ENCODE measurements around the gene FAM76A.
"Not testable (repeated sequence)": the region's sequence is repeated elsewhere in the genome, so short reads cannot be mapped to it uniquely, and the experiment has no call there.

The FAM76A gene

DNA sequence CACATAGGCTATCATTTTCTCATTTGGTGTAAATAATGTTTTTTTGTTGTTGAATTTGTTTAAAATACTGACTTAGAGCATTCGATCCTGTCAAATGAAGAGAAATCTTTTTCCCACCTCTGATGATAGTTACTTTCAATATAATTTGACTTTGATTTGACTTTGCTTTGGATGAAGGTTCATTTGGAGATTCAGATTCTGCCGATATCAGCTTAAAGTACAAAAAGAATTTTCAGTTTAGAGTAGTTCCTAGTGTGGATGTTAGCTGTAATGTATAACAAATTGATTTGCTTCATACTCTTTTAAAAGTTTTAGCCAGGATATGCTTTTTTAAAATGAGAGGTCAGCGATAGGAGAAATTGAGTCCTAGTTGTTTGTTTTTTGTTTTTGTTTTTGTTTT is 57.2 kb downstream of the FAM76A start:
- DNase-seq = no peak

DNA sequence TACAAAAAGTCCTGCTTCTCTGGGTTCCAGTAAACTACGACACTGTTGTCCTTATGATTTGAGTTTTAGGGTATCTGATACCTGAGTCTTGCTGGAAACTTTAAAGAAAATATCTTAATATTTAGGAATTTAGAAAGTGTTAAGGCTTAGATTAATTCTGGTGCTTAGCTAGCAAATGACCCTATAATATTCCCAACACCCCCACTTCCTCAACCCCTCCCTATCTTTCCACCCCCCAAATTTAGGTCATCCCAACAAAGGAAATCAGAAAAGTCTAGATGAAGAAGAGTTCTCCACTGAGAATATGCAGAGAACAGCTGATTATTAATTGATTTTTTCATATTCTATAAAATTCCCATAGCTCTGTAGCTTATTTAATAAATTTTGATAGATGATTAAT is 58.9 kb downstream of the FAM76A start:
- DNase-seq = no peak

DNA sequence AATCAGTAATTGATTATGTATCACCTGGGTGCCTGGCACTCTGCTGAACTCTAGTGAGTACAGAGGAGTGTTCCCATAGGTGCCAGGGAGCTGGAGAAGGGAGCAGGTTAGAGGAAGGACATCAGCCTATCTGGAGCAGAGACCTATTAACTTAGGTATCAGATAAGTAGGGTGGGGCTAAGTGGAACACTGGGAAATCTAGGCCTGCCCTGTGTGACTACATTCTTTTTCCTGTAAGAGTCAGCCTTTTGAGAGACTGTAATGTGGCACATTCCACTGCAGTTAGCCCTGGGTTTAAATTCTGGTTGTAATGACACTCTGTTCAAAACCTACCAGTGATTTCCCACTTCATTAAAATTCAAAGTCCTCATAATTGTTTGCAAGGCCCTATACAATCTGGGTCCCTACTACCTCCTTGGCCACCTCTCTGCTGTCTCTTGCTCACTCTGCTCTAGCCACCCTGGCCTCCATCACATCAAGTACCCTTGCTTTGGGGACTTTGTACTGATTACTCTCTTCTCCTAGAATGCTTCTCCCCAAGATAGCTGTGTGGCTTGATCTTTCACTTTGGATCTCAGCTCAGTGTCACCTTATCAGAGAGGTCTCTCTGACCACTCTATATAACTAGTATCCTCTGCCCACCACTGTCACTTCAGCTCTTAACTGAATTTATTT is 60.2 kb downstream of the FAM76A start:
- DNase-seq = no peak

DNA sequence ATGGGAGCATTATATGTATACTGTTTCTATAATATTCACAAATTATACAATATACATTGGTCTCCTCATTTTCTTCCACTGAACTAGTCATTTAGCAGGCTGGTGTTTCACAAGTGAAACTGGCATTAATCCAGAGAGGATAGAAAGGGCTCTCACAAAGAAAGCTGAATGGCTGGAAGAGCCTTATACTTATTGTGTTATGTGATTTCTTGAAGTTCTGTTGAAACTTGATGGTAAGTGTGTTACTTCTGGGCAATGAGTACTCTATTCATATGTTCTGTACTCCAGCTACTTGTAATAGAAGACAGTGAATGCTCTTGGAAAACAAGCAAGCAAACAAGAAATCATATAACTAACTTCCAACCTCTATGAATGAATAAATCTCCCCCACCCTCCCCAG is 62.1 kb downstream of the FAM76A start:
- no peak for DNase-seq

DNA sequence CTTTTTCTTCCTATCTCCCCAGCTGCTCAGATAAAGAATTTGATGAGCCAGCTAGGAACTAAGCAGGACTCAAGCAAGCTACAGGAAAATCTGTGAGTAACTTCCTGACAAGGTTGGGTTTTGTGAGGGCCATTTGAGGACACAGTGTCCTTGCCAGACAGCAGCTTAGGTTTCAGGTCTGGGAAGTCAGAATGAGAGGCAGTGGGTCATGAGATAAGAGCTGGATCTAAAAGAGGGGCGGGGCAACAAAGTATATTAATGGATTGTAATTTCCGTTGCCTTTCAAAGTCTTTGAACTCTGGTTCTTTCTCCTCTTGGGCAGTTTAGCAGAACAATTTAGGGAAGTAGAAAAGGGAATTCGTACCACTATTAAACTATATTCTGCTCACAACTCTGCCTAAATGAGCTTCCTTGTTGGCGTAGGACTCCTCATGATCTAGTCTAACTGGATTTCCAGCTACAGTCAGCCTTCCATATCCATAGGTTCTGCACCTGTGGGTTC is 63.8 kb downstream of the FAM76A start:
- DNase-seq = no peak

DNA sequence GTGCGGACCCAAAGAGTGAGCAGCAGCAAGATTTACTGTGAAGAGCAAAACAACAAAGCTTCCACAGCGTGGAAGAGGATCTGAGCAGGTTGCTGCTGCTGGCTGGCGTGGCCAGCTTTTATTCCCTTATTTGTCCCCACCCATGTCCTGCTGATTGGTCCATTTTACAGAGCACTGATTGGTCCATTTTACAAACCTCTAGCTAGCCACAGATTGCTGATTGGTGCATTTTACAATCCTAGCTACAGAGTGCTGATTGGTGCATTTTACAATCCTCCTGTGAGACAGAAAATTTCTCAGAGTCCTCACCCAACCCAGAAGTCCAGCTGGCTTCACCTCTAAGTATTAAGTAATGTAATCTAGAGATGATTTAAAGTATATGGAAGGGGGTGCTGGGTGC is 64.5 kb downstream of the FAM76A start:
- DNase-seq = not testable (repeated sequence)

DNA sequence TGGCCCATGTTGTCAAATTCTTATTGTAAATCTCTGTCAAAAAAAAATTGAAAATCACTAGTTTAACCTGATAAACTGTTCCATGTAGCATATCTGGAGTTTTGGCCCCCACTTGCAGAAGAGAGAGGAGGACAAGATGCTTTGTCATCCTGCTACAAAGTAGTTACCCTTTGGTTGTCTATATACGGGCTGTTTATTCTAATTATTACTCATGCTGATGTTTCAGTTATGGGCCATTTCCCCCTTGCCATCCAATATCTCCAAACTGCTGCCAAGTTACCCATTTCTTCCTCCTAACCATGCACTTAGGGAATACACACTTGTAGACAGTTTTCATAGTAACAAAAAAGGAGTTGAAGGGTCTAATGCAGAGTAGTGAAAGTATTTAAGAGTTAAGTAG is 69.8 kb downstream of the FAM76A start:
- no peak for DNase-seq

DNA sequence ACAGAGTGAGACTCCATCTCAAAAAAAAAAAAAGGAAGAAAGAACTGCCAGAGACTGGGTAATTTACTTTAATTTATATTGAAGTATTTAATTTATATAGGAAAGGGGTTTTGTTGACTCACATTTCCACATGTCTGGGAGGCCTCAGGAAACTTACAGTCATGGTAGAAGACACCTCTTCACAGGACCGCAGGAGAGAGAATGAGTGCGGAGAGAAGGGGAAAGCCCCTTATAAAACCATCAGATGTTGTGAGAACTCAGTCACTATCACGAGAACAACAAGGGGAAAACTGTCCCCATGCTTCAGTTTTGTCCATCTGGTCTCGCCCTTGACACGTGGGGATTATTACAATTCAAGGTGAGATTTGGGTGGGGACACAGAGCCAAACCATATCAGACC is 79.0 kb downstream of the FAM76A start:
- no peak for DNase-seq

DNA sequence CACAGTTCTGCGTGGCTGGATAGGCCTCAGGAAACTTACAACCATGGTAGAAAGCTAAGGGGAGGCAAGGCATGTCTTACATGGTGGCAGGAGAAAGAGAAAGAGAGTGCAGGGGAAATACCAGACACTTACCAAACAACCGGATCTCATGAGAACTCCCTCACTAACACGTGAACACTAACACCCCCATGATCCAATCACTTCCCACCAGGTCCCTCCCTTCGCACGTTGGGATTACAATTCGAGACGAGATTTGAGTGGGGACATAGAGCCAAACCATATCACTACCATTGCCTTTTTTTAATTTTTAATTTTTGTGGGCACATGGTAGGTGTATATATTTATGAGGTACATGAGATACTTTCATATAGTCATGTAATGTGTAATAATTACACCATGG is 81.0 kb downstream of the FAM76A start:
- DNase-seq = no peak

DNA sequence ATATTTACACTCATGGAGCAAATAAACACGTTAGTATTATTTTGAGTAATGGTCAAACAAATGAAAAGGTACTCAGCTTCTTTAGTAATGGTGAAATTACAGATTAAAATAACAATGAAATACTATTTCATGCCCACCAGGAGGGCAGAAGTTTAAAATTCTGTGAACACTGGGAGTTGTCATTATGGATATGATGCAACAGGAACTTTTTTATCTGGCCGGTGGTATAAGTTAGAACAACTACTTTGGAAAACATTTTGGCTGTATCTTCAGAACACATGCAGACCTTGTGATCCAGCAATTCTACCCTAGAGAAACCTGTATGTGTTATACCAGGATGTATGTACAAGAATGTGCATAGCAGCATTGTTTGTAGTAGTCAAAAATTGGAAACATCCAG is 81.6 kb downstream of the FAM76A start:
- DNase-seq = no peak

DNA sequence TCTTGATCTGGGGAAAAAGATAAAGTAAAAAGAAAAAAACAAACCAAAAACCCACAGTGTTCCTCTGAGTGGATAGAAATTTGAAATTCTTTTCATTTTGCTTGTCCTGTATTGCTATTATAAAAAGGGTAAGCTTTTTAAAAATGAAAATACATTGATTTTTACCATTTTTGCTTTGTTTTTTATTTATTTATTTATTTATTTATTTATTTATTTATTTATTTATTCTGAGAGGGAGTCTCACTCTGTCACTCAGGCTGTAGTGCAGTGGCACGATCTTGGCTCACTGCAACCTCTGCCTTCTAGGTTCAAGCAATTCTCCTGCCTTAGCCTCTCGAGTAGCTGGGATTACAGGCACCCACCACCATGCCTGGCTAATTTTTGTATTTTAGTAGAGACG is 82.4 kb downstream of the FAM76A start:
- not testable (repeated sequence) for DNase-seq

DNA sequence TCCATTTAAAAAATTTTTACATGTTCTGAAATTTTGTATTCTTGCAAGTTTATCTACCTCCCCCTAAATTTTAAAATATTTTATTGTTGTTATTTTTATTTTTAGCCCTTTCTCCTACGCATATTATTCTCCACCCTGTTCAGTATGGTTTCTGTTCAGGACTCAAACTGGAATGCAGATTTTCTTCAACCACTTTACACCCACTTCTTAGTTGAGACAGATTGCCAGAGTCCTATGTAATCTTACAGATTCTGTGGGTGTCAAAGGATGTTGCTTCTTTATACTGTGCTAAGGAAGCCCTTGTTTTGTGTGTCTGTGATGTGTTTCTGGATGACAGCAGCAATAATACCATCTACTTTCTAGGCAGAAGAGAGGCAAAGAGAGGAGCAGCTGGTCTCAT is 84.1 kb downstream of the FAM76A start:
- no peak for DNase-seq

DNA sequence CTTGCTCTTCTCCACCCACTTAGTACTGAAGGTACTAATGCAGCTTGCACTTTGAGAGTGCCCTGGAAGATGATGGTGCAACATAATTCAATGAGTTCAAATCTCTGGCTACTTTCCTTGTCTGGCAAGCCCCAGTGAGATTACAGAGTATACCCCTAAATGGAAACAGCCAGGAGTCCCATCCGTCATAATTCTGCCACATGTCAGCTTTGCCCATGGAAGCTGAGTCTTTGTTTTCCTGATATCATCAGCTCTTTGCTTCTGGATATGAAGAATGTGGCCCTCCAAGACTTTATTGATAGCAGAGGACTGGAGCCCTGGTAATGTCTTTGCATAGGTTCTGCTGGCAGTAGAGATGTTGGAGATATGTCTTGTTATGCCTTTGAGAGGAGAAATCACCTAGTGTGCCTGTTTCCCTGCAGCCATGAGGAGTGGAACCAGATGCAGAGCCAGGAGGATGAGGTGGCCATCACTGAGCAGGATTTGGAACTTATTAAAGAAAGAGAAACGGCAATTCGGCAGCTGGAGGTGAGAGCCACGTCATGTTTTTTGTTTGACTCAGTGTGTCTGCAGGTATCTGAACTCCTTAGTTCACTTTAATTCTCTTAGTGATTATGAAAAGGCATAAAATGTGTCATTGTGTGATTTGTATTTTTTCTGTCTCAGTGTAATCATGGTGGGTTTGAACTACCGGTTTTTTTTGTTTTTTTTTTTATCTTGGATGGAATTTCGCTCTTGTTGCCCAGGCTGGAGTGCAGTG is 86.2 kb downstream of the FAM76A start:
- no peak for DNase-seq

Measured in effector CD8-positive, alpha-beta T cell (primary cell).